GM23338 (cell line): ENCODE results near the gene SLC1A3. TPM values are rescaled to one million over a fixed set of nuclear protein-coding genes. Genes with fewer than 3 reads are reported as not detected.

Experiments
- ATAC-seq: fragments of 200-7000 bp; cut with Tn5 transposase; 3 replicates; pipeline ENCODE4 v1.9.1; 2020
- DNase-seq: peaks from one replicate; pipeline ENCODE4 v3.0.0-alpha.2; 2015; ENCODE audit warnings: low spot score
- H2AFZ ChIP-seq: fragments of 200-600 bp; sonication (generic); 2 replicates; pipeline ENCODE4 v1.8.0; 2016; ENCODE audit warnings: antibody characterized with exemption, mild to moderate bottlenecking, moderate library complexity
- H3F3A ChIP-seq: fragments of 200-600 bp; sonication (generic); replicated peaks from 2 replicates; pipeline ENCODE4 v1.8.0; 2017; ENCODE audit warnings: antibody characterized with exemption, mixed run types, low read depth
- H3K27ac ChIP-seq: fragments of 200-600 bp; sonication (generic); 2 replicates; pipeline ENCODE4 v1.6.1; 2016; ENCODE audit warnings: low read depth
- H3K27me3 ChIP-seq: fragments of 200-600 bp; sonication (generic); 2 replicates; pipeline ENCODE4 v1.8.0; 2016; ENCODE audit warnings: mild to moderate bottlenecking, mixed run types, moderate library complexity; ENCODE audit not compliant: insufficient read depth
- H3K36me3 ChIP-seq: fragments of 200-600 bp; sonication (generic); 2 replicates; pipeline ENCODE4 v1.8.0; 2016; ENCODE audit warnings: mild to moderate bottlenecking; ENCODE audit not compliant: insufficient read depth
- H3K4me1 ChIP-seq: fragments of 200-600 bp; sonication (generic); 2 replicates; pipeline ENCODE4 v1.8.0; 2016; ENCODE audit warnings: mild to moderate bottlenecking, moderate library complexity; ENCODE audit not compliant: insufficient read depth
- H3K4me2 ChIP-seq: fragments of 200-600 bp; sonication (generic); 2 replicates; pipeline ENCODE4 v1.7.1; 2017; ENCODE audit warnings: mixed run types
- H3K4me3 ChIP-seq: fragments of 200-600 bp; sonication (generic); 2 replicates; pipeline ENCODE4 v1.6.1; 2016; ENCODE audit warnings: mixed run types
- H3K79me2 ChIP-seq: fragments of 200-600 bp; sonication (generic); replicated peaks from 2 replicates; pipeline ENCODE4 v1.8.0; 2017; ENCODE audit warnings: mild to moderate bottlenecking; ENCODE audit not compliant: insufficient read depth
- H3K9me2 ChIP-seq: fragments of 200-600 bp; sonication (generic); 2 replicates; pipeline ENCODE4 v1.8.0; 2017; ENCODE audit not compliant: insufficient read depth
- H4K20me1 ChIP-seq: fragments of 200-600 bp; sonication (generic); replicated peaks from 2 replicates; pipeline ENCODE4 v1.8.0; 2017; ENCODE audit warnings: mild to moderate bottlenecking; ENCODE audit not compliant: insufficient read depth
- H3K27ac Mint-ChIP-seq: 2 replicates; pipeline ENCODE4 v1.8.0; 2020; ENCODE audit warnings: inconsistent platforms, mild to moderate bottlenecking, moderate library complexity, mixed read lengths
- H3K27me3 Mint-ChIP-seq: 3 replicates; pipeline ENCODE4 v1.8.0; 2022; ENCODE audit warnings: low read depth, mild to moderate bottlenecking, moderate library complexity, mixed read lengths, inconsistent platforms; ENCODE audit not compliant: insufficient read depth, poor library complexity
- H3K36me3 Mint-ChIP-seq: 3 replicates; pipeline ENCODE4 v1.8.0; 2021; ENCODE audit warnings: low read depth, mild to moderate bottlenecking, inconsistent platforms, moderate library complexity, mixed read lengths
- H3K4me1 Mint-ChIP-seq: 3 replicates; pipeline ENCODE4 v1.8.0; 2020; ENCODE audit warnings: mild to moderate bottlenecking, inconsistent platforms, mixed read lengths
- H3K4me3 Mint-ChIP-seq: 3 replicates; pipeline ENCODE4 v1.8.0; 2021; ENCODE audit warnings: moderate library complexity, mild to moderate bottlenecking, inconsistent platforms, mixed read lengths
- H3K9me3 Mint-ChIP-seq: 3 replicates; pipeline ENCODE4 v1.8.0; 2020; ENCODE audit warnings: moderate library complexity, mild to moderate bottlenecking, inconsistent platforms, mixed read lengths
- CREB1 ChIP-seq: fragments of 250-450 bp; sonication (Bioruptor Pico); IDR thresholded peaks from 2 replicates; pipeline ENCODE4 v1.5.0; 2020; ENCODE audit warnings: low read depth, mild to moderate bottlenecking, moderate library complexity
- EZH2 ChIP-seq: fragments of 200-600 bp; sonication (generic); IDR thresholded peaks from one replicate; pipeline ENCODE4 v1.8.0; 2017; ENCODE audit warnings: antibody characterized with exemption, mild to moderate bottlenecking, low read depth; ENCODE audit not compliant: unreplicated experiment
- EZH2phosphoT487 ChIP-seq: fragments of 200-600 bp; sonication (generic); IDR thresholded peaks from one replicate; pipeline ENCODE4 v1.8.1; 2018; ENCODE audit warnings: antibody characterized with exemption; ENCODE audit not compliant: unreplicated experiment
- JUNB ChIP-seq: IDR thresholded peaks from one replicate; pipeline ENCODE4 v1.6.1; 2016; ENCODE audit warnings: antibody characterized with exemption; ENCODE audit not compliant: unreplicated experiment
- NANOG ChIP-seq: IDR thresholded peaks from 2 replicates; pipeline ENCODE4 v1.6.1; 2016; ENCODE audit warnings: antibody characterized with exemption, borderline replicate concordance
- POLR2AphosphoS5 ChIP-seq: IDR thresholded peaks from 2 replicates; pipeline ENCODE4 v1.6.1; 2016; ENCODE audit warnings: antibody characterized with exemption, low read depth
- STAT1 ChIP-seq: IDR thresholded peaks from one replicate; pipeline ENCODE4 v1.6.1; 2016; ENCODE audit warnings: antibody characterized with exemption; ENCODE audit not compliant: unreplicated experiment
- ZNF114 ChIP-seq: fragments of 250-450 bp; sonication (Bioruptor Pico); IDR thresholded peaks from 2 replicates; pipeline ENCODE4 v1.5.0; 2020; ENCODE audit warnings: mild to moderate bottlenecking, moderate library complexity
- ZNF331 ChIP-seq: fragments of 250-450 bp; sonication (Bioruptor Pico); IDR thresholded peaks from 2 replicates; pipeline ENCODE4 v1.5.0; 2020; ENCODE audit warnings: low read depth, mild to moderate bottlenecking, moderate library complexity
- polyA plus RNA-seq: library from polyadenylated mRNA; unstranded; fragments of >200 nt; fragmentation: Nextera tagmentation; extraction: Ambion mirVana; gene quantifications from 2 replicates; pipeline ENCODE4 v1.2.1, GENCODE V29; 2016
- total RNA-seq: library from RNA; depleted of rRNA; stranded (reverse); fragments of >200 nt; shearing (Covaris generic); gene quantifications from 2 replicates; pipeline ENCODE4 v1.2.3, GENCODE V29; 2014
- TF ChIP-seq, protein P1 (sequence below): IDR thresholded peaks from one replicate; pipeline ENCODE4 v1.6.1; 2018; ENCODE audit warnings: antibody characterized with exemption; ENCODE audit not compliant: unreplicated experiment
- TF ChIP-seq, protein P2 (sequence below), 2 experiments: fragments of 200-600 bp in 1 of 2; sonication (generic) in 1 of 2; conservative IDR thresholded peaks; 2 replicates each; pipeline versions ENCODE4 v1.5.1 to v1.6.1; 2016 to 2017; ENCODE audit warnings: antibody characterized with exemption in 2 of 2, low read depth in 2 of 2, mild to moderate bottlenecking in 2 of 2, moderate library complexity in 1 of 2
- TF ChIP-seq, protein P3 (sequence below): fragments of 250-450 bp; sonication (Bioruptor Pico); IDR thresholded peaks from 2 replicates; pipeline ENCODE4 v1.5.0; 2020; ENCODE audit warnings: mild to moderate bottlenecking, moderate library complexity
- TF ChIP-seq, protein P4 (sequence below): IDR thresholded peaks from 2 replicates; pipeline ENCODE4 v1.6.1; 2016; ENCODE audit warnings: antibody characterized with exemption

The SLC1A3 gene
- total and polyA plus RNA-seq, 2 experiments from 2014 or later: 29.0 to 40.7 TPM

DNA sequence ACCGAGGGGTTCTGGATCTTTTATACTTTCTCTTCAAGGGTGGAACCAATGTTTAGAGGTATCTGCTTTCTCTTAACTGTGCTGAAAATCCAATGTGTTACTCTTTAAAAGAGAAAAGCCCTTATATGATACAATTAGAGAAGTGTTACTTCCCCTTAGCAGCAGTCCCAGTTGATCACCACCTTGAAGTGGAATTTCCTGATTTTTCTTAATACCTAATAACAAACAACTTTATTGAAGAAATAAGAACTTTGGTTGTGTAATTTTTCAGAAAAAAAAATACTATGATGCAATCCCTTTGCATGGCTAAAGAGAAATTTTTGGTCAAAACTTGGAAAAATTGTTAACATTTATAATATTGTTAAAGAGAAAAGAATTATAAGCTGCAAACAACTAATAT lies 24.7 kb downstream of the SLC1A3 start:
- Mint-ChIP-seq H3K36me3 (peaks cover 29% of the 10 kb centered on the region; the same call in 2 of the 3 replicates), H3K27me3 (no peaks in the 10 kb centered on the region), H3K9me3 (no peaks in the 10 kb centered on the region), H3K27ac (no peak overlapping the region), H3K4me3 (no peak overlapping the region), H3K4me1 (peaks cover 12% of the 10 kb centered on the region)
- peaks cover 6% of the 10 kb centered on the region; the same call in 1 of the 2 replicates for H3K36me3 ChIP-seq
- no peaks in the 10 kb centered on the region for H4K20me1 ChIP-seq
- DNase-seq: no peak
- TF ChIP-seq, protein P1, sequence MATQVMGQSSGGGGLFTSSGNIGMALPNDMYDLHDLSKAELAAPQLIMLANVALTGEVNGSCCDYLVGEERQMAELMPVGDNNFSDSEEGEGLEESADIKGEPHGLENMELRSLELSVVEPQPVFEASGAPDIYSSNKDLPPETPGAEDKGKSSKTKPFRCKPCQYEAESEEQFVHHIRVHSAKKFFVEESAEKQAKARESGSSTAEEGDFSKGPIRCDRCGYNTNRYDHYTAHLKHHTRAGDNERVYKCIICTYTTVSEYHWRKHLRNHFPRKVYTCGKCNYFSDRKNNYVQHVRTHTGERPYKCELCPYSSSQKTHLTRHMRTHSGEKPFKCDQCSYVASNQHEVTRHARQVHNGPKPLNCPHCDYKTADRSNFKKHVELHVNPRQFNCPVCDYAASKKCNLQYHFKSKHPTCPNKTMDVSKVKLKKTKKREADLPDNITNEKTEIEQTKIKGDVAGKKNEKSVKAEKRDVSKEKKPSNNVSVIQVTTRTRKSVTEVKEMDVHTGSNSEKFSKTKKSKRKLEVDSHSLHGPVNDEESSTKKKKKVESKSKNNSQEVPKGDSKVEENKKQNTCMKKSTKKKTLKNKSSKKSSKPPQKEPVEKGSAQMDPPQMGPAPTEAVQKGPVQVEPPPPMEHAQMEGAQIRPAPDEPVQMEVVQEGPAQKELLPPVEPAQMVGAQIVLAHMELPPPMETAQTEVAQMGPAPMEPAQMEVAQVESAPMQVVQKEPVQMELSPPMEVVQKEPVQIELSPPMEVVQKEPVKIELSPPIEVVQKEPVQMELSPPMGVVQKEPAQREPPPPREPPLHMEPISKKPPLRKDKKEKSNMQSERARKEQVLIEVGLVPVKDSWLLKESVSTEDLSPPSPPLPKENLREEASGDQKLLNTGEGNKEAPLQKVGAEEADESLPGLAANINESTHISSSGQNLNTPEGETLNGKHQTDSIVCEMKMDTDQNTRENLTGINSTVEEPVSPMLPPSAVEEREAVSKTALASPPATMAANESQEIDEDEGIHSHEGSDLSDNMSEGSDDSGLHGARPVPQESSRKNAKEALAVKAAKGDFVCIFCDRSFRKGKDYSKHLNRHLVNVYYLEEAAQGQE: no peak
- TF ChIP-seq ZNF331 (CRISPR knock-in tag) (no peak), CREB1 (CRISPR knock-in tag) (no peak), EZH2 (no peak), JUNB (no peak), EZH2phosphoT487 (no peak), NANOG (no peak), STAT1 (no peak), POLR2AphosphoS5 (no peak), ZNF114 (CRISPR knock-in tag) (no peak)
- TF ChIP-seq, protein P2, sequence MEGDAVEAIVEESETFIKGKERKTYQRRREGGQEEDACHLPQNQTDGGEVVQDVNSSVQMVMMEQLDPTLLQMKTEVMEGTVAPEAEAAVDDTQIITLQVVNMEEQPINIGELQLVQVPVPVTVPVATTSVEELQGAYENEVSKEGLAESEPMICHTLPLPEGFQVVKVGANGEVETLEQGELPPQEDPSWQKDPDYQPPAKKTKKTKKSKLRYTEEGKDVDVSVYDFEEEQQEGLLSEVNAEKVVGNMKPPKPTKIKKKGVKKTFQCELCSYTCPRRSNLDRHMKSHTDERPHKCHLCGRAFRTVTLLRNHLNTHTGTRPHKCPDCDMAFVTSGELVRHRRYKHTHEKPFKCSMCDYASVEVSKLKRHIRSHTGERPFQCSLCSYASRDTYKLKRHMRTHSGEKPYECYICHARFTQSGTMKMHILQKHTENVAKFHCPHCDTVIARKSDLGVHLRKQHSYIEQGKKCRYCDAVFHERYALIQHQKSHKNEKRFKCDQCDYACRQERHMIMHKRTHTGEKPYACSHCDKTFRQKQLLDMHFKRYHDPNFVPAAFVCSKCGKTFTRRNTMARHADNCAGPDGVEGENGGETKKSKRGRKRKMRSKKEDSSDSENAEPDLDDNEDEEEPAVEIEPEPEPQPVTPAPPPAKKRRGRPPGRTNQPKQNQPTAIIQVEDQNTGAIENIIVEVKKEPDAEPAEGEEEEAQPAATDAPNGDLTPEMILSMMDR (conservative IDR thresholded peaks at IDR 0.05; ENCODE audit: low read depth in 2 of 2): no peak
- TF ChIP-seq, protein P3, sequence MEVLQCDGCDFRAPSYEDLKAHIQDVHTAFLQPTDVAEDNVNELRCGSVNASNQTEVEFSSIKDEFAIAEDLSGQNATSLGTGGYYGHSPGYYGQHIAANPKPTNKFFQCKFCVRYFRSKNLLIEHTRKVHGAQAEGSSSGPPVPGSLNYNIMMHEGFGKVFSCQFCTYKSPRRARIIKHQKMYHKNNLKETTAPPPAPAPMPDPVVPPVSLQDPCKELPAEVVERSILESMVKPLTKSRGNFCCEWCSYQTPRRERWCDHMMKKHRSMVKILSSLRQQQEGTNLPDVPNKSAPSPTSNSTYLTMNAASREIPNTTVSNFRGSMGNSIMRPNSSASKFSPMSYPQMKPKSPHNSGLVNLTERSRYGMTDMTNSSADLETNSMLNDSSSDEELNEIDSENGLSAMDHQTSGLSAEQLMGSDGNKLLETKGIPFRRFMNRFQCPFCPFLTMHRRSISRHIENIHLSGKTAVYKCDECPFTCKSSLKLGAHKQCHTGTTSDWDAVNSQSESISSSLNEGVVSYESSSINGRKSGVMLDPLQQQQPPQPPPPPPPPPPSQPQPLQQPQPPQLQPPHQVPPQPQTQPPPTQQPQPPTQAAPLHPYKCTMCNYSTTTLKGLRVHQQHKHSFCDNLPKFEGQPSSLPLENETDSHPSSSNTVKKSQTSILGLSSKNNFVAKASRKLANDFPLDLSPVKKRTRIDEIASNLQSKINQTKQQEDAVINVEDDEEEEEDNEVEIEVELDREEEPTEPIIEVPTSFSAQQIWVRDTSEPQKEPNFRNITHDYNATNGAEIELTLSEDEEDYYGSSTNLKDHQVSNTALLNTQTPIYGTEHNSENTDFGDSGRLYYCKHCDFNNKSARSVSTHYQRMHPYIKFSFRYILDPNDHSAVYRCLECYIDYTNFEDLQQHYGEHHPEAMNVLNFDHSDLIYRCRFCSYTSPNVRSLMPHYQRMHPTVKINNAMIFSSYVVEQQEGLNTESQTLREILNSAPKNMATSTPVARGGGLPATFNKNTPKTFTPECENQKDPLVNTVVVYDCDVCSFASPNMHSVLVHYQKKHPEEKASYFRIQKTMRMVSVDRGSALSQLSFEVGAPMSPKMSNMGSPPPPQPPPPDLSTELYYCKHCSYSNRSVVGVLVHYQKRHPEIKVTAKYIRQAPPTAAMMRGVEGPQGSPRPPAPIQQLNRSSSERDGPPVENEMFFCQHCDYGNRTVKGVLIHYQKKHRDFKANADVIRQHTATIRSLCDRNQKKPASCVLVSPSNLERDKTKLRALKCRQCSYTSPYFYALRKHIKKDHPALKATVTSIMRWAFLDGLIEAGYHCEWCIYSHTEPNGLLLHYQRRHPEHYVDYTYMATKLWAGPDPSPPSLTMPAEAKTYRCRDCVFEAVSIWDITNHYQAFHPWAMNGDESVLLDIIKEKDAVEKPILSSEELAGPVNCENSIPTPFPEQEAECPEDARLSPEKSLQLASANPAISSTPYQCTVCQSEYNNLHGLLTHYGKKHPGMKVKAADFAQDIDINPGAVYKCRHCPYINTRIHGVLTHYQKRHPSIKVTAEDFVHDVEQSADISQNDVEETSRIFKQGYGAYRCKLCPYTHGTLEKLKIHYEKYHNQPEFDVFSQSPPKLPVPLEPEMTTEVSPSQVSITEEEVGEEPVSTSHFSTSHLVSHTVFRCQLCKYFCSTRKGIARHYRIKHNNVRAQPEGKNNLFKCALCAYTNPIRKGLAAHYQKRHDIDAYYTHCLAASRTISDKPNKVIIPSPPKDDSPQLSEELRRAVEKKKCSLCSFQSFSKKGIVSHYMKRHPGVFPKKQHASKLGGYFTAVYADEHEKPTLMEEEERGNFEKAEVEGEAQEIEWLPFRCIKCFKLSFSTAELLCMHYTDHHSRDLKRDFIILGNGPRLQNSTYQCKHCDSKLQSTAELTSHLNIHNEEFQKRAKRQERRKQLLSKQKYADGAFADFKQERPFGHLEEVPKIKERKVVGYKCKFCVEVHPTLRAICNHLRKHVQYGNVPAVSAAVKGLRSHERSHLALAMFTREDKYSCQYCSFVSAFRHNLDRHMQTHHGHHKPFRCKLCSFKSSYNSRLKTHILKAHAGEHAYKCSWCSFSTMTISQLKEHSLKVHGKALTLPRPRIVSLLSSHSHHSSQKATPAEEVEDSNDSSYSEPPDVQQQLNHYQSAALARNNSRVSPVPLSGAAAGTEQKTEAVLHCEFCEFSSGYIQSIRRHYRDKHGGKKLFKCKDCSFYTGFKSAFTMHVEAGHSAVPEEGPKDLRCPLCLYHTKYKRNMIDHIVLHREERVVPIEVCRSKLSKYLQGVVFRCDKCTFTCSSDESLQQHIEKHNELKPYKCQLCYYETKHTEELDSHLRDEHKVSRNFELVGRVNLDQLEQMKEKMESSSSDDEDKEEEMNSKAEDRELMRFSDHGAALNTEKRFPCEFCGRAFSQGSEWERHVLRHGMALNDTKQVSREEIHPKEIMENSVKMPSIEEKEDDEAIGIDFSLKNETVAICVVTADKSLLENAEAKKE: no peak
- TF ChIP-seq, protein P4, sequence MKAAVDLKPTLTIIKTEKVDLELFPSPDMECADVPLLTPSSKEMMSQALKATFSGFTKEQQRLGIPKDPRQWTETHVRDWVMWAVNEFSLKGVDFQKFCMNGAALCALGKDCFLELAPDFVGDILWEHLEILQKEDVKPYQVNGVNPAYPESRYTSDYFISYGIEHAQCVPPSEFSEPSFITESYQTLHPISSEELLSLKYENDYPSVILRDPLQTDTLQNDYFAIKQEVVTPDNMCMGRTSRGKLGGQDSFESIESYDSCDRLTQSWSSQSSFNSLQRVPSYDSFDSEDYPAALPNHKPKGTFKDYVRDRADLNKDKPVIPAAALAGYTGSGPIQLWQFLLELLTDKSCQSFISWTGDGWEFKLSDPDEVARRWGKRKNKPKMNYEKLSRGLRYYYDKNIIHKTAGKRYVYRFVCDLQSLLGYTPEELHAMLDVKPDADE: no peak
- no peaks in the 10 kb centered on the region for H3K9me2 ChIP-seq
- H3K27me3 ChIP-seq: no peaks in the 10 kb centered on the region
- peaks cover 3% of the 10 kb centered on the region; the same call in 1 of the 2 replicates for H3K4me1 ChIP-seq
- no peaks in the 10 kb centered on the region for H3F3A ChIP-seq
- ATAC-seq: no peak
- no peak overlapping the region for H3K4me2 ChIP-seq
- H3K27ac ChIP-seq: no peak overlapping the region
- no peak overlapping the region for H3K4me3 ChIP-seq
- no peak overlapping the region for H2AFZ ChIP-seq
- no peaks in the 10 kb centered on the region for H3K79me2 ChIP-seq
